ENCODE data around the gene CTNNA2.

DNA sequence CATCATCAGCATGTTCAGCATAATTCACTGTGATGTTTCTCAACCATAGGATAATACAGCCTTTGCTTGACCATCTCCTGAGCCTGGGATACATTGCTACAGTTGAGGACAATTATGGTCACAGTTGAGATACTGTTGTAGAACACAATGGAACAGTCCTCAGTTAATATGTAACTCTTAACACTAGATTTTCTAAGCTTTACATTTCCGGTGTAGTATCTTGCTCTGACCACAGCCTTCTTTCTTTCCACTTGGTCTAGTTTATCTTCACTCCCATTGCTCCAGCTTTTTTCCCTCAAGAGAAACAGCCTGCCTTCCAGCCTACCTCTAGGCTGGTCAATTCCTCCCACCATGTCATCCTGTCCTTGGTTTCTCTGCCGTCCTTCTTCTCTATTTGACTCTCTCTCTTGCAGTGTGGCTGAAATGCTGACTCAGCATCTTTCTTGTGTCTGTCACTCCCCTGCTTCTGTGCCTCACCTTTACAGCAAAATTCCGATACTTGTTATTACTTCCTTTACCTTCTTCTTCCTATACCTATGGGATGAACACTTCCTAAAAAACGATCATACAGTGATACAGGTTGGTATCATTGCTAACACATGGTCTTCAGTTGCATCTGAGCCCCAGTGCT is 80.5 kb downstream of the CTNNA2 start:
- TF ChIP-seq, protein P1, sequence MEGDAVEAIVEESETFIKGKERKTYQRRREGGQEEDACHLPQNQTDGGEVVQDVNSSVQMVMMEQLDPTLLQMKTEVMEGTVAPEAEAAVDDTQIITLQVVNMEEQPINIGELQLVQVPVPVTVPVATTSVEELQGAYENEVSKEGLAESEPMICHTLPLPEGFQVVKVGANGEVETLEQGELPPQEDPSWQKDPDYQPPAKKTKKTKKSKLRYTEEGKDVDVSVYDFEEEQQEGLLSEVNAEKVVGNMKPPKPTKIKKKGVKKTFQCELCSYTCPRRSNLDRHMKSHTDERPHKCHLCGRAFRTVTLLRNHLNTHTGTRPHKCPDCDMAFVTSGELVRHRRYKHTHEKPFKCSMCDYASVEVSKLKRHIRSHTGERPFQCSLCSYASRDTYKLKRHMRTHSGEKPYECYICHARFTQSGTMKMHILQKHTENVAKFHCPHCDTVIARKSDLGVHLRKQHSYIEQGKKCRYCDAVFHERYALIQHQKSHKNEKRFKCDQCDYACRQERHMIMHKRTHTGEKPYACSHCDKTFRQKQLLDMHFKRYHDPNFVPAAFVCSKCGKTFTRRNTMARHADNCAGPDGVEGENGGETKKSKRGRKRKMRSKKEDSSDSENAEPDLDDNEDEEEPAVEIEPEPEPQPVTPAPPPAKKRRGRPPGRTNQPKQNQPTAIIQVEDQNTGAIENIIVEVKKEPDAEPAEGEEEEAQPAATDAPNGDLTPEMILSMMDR (IDR thresholded peaks at IDR 0.05) = no peak
- TF ChIP-seq ZFX (IDR thresholded peaks at IDR 0.05; ENCODE audit: borderline replicate concordance) = no peak

All from 22Rv1 (cell line).